ENCODE measurements around the gene RPS18. TPM values are rescaled to one million over a fixed set of nuclear protein-coding genes. Genes with fewer than 3 reads are reported as not detected.

RPS18 gene
- total RNA-seq, 4 donors from 2014 or later: 773 to 2,238 (median 1,359) TPM

GRCh38 chr6:33316603-33317418 lies 44.9 kb downstream of the RPS18 start:
- Histone ChIP-seq H3K9me3 (no peaks in the 10 kb centered on the region), H3K27me3 (no peaks in the 10 kb centered on the region), H3K36me3 (peaks cover 0 to 24% (median 8%) of the 10 kb centered on the region in 4 donors), H3K4me3 (peak overlapping the region in 3 of 4 donors; percentile 36 to 61 (median 46)), H3K4me1 (peaks cover 33 to 69% (median 60%) of the 10 kb centered on the region in 4 donors), H3K27ac (peak overlapping the region; percentile 86 to 94 (median 90))
- in situ Hi-C loops (cut with MboI; ENCODE audit: low pct_ligation_motif_present in 1 of 4, low pct_unique_long_range_greater_than_20kb in 1 of 4, low sequenced_read_pairs in 3 of 4): no loop called here
- intact Hi-C loops (cut with DNase I; ENCODE audit: low total_unique reads): loop anchor here (10.0 kb wide), 1 partner anchor 98 kb away; the partner anchor contains the start of genes CUTA and PHF1
- DNase-seq: no peak
- TF ChIP-seq POLR2AphosphoS5 (IDR thresholded peaks at IDR 0.05) (no peak), CTCF (IDR thresholded peaks at IDR 0.05) (no peak), EP300 (IDR thresholded peaks at IDR 0.05; ENCODE audit: low read depth) (no peak), POLR2A (IDR thresholded peaks at IDR 0.05) (no peak)
- 83 to 84% methylated on average over 6 to 19 of the region's 19 CpGs for WGBS, 2 donors (ENCODE audit: low coverage in 1 of 2)

- peak overlapping the region; percentile 86 to 94 (median 90) for H3K27ac ChIP-seq
- in situ Hi-C loops (cut with MboI; ENCODE audit: low pct_ligation_motif_present in 1 of 4, low pct_unique_long_range_greater_than_20kb in 1 of 4, low sequenced_read_pairs in 3 of 4) (no loop called here), intact Hi-C loops (cut with DNase I; ENCODE audit: low total_unique reads) (loop anchor here (10.0 kb wide), 1 partner anchor 97 kb away; the partner anchor contains the start of genes CUTA and PHF1)
- H3K36me3 ChIP-seq: peaks cover 0 to 24% (median 8%) of the 10 kb centered on the region in 4 donors
- TF ChIP-seq POLR2A (IDR thresholded peaks at IDR 0.05) (no peak), EP300 (IDR thresholded peaks at IDR 0.05; ENCODE audit: low read depth) (no peak), CTCF (IDR thresholded peaks at IDR 0.05) (no peak), POLR2AphosphoS5 (IDR thresholded peaks at IDR 0.05) (no peak)
- H3K27me3 ChIP-seq: no peaks in the 10 kb centered on the region
- no peak for DNase-seq
- WGBS, 2 donors (ENCODE audit: low coverage in 1 of 2): 0% methylated on average over 6 of the region's 27 CpGs; no CpG with 5 or more reads in 1 of the 2 donors
- H3K4me3 ChIP-seq: peak overlapping the region; percentile 36 to 61 (median 46)
- peaks cover 30 to 69% (median 58%) of the 10 kb centered on the region in 4 donors for H3K4me1 ChIP-seq
- H3K9me3 ChIP-seq: no peaks in the 10 kb centered on the region
These were observed 45.5 kb downstream of the RPS18 start for GRCh38 chr6:33317419-33317668.

- in situ Hi-C loops (cut with MboI; ENCODE audit: low pct_ligation_motif_present in 1 of 4, low pct_unique_long_range_greater_than_20kb in 1 of 4, low sequenced_read_pairs in 3 of 4) (no loop called here), intact Hi-C loops (cut with DNase I; ENCODE audit: low total_unique reads) (loop anchor here (10.0 kb wide), 1 partner anchor 97 kb away; the partner anchor contains the start of genes CUTA and PHF1)
- peak; percentile 100 for DNase-seq
- Histone ChIP-seq H3K4me1 (peaks cover 28 to 66% (median 56%) of the 10 kb centered on the region in 4 donors), H3K9me3 (no peaks in the 10 kb centered on the region), H3K36me3 (peaks cover 0 to 24% (median 8%) of the 10 kb centered on the region in 4 donors), H3K4me3 (peak within 1 kb of the TSS; percentile 36 to 61 (median 46)), H3K27ac (peak within 1 kb of the TSS; percentile 86 to 94 (median 90)), H3K27me3 (no peaks in the 10 kb centered on the region)
- 1 to 2% methylated on average over 7 to 32 of the region's 44 CpGs for WGBS, 2 donors (ENCODE audit: low coverage in 1 of 2)
- no peak for TF ChIP-seq CTCF (IDR thresholded peaks at IDR 0.05)
- peak; percentile 26 for TF ChIP-seq EP300 (IDR thresholded peaks at IDR 0.05; ENCODE audit: low read depth)
- peak; percentile 15 to 78 (median 74) for TF ChIP-seq POLR2AphosphoS5 (IDR thresholded peaks at IDR 0.05)
- TF ChIP-seq POLR2A (IDR thresholded peaks at IDR 0.05): peak; percentile 38
These were observed 46.0 kb downstream of the RPS18 start, which contains the start of gene ZBTB22 for GRCh38 chr6:33317669-33318425. ZBTB22 (minus strand) TSS chr6:33317744; CDS start chr6:33316916, 828 bp downstream.
